NCI-H510A (cell line): ENCODE data around the gene CENPP.
"Not testable (repeated sequence)": the region's sequence is repeated elsewhere in the genome, so short reads cannot be mapped to it uniquely, and the experiment has no call there.

Experiments used
- DNase-seq: peaks from one replicate; lab custom pipeline; 2025; lab: John Stamatoyannopoulos, UW

CENPP gene

GRCh38 chr9:92616655-92617111, 290.9 kb downstream of the CENPP start:
- no peak for DNase-seq

GRCh38 chr9:92617195-92617813, 291.6 kb downstream of the CENPP start:
- no peak for DNase-seq

DNA sequence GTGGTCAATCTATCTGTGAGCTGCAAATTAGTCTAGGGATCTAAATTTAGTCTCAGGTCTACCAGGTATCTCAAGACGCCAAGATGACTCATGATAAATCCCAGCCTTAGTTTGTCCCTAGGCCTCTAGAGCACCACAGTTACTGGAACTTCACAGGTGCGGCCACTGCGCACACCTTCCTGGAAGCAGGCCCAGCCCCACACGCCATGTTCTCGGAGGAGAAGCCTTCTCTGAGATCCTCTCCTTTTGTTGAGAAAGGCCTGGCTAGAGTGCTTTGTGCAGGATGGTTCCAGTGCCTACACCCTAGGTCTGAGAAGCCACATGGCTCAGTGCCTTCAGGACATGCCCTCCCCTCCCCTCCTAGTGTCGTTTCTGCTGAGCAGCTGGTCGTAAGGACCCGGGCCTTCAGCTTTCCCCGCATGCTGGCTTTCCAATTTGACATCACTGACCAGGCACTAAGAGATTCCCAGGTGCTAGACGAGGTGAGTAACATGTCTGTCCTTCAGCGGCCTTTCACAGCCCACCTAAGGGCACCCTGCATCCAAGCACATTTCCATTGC, 292.3 kb downstream of the CENPP start:
- DNase-seq, result no peak

DNA sequence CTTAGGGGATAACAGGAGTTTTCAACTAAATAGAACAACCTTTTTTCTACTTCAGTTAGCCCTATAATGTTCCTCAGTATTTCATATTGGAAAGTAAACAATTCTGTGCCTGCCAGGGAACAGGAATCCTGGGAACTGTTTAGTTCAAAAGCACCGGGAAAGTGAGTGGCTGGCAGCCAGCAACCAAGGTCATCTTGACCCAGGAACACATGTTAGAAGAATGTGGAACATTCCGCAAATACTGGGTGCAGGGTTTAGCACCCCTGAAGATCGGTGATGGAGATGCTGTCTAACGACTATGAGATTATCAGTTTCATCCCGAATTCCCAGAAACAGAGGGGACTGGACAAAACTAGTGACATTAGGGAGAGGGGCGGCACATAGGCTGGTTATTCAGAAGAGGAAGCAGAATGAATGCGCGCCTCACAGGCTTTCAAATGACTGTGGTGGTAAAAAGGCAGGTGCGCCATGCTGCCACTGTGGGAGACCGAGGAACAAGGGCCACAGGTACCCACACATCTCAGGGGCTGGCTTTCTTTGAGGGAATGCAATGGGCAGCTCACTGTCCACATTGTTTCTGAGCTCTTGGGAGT, 293.0 kb downstream of the CENPP start:
- DNase-seq, result no peak

GRCh38 chr9:92619601-92620300, 294.0 kb downstream of the CENPP start:
- no peak for DNase-seq

DNA sequence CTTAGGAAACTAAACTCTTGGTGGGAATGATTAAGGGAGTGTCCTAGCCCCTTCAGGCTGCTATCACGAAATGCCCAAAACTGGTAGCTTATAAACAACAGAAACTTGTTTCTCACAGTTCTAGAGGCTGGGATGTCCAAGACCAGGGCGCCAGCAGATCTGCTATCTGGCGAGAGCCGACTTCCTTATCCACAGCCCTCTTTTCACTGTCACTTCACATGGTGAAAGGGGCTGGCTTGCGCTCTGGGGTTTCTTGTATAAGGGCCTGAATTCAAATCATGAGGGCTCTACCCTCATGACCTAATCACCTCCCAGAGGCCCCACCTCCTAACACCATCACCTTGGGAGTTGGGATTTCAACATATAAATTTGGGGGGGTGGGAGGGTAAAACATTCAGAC, 295.1 kb downstream of the CENPP start:
- no peak for DNase-seq

- DNase-seq, result not testable (repeated sequence)
These were observed 298.2 kb downstream of the CENPP start for GRCh38 chr9:92623936-92624335.

DNA sequence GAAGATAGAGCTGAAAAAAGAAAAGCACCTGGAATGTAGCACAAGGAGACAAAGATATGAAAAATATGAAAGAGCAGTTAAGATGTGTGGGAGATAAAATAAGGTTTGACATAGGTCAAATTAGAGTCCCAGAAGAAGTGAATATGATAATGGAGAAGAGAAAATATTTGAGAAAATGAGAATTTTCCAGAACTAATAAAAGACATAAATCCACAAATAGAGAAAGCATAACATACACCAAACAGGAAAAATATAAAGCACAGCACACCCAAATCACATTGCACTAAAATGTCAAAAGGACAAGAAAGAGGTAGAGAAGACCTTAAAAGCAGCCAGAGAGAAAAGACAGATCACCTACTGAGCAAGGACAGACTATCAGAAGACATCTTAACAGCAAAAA, 300.7 kb downstream of the CENPP start:
- DNase-seq, result no peak

GRCh38 chr9:92627651-92628050, 301.9 kb downstream of the CENPP start:
- DNase-seq, result no peak

- no peak for DNase-seq
These were observed 305.9 kb downstream of the CENPP start for GRCh38 chr9:92631452-92632343.

- no peak for DNase-seq
These were observed 306.9 kb downstream of the CENPP start for GRCh38 chr9:92632641-92633040.

DNA sequence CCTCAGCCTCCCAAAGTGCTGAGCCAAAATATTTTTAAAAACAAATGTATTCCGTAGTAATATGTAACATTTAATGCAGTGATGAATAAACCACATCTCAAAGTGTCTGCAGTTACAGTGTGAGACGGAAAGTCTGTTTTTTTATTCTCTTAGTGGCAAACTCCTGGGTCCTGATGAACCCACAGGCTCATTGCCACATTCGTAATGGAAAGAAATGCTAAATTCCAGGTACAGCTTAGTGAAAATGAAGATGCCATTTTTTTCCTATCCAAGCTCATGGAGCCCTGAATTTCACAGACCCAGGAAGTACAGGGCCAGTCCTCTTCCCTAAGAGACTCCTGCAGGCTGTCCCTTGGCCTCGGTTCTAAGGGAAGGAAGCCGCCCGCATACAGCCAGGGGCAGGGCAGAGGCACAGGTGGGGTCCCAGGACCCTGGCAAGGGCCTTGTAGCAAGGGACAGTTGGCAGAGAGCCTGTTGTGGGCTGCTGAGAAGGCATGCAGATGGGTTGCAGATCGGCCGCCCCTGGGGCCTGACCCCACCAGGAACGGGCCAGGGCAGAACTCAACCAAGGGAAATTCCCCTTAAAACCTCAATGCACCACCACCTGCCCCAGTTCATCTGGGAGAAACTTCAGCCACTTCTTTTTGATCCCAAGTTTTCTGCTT, 308.0 kb downstream of the CENPP start:
- DNase-seq, result no peak

DNA sequence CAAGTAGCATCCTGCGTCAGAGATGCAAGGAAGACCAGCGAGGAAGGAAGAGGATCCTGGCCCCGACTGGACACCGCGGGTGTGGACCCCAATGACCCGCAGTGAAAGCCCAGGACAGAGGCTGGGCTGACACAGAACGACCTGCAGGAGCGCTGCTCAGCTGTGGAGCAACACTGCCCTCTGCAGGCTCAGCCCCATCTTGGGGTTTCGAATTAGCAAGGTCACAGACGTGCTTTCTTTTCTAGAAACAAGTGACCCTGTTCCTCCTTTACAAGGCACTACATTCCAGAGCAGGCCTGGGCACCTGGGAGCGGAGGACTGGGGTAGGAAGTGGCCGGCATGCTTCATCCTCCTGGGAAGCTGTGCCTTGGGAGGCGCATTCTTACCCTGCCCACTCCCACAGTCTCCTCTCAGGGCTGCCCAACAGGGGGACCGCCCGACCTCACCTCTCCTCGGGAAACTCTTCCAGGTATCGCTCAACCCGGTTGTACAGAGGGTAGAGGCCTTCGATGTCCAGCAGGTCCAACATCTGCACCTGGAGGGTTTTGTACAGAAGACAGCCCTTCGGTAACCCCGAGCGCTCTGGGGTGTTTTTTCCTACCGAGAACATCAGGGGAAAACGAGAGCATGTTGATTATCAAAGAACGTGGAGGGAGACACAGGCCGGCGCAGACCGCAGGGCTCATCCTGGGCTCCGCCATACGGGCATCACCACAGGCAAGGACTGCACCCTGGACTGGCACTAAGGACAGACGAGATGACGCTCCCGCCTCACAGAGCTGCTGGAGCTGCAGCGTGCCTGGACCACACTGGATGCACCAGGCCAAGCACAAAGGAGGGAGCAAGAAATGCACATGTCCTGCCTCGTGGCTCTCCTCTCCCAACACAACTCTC, 309.2 kb downstream of the CENPP start:
- DNase-seq, result no peak

DNA sequence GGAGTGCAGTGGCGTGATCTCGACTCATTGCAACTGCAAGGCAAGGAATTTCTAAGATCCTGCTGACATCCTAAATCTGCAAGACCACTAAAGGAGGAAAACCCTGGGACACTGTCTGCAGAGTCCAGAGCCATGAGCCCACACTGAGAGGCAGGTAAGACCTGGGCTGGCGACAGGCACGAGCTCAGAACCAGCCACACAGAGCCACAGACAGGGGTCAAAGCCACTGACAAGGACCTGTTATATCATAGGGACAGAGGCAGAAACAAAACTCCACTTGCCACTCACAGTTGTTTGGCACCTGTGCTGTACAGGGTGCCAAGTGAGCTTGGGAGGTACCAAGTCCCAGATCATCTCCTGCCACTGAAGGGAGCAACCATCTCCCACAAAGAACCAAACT, 310.0 kb downstream of the CENPP start:
- no peak for DNase-seq

DNA sequence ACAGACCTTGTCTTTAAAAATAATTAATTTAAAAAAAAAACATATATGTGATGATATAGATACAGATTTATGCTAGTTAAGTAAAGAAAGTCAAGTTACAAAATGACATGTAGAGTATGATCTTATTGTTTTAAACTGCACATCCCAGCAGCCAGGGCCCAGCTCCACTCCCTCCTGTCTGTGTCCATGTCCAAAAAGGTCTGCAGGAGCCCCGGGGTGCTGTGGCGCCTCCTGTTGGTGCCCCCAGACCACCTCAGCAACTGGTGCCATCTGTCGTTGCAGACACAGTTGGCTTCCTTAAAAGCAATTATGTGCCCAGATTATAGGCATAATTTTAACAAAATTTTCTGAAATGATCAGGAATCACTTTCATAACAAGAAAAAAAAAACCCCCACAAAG, 310.9 kb downstream of the CENPP start:
- no peak for DNase-seq

GRCh38 chr9:92637326-92637725, 311.6 kb downstream of the CENPP start:
- DNase-seq, result no peak

DNA sequence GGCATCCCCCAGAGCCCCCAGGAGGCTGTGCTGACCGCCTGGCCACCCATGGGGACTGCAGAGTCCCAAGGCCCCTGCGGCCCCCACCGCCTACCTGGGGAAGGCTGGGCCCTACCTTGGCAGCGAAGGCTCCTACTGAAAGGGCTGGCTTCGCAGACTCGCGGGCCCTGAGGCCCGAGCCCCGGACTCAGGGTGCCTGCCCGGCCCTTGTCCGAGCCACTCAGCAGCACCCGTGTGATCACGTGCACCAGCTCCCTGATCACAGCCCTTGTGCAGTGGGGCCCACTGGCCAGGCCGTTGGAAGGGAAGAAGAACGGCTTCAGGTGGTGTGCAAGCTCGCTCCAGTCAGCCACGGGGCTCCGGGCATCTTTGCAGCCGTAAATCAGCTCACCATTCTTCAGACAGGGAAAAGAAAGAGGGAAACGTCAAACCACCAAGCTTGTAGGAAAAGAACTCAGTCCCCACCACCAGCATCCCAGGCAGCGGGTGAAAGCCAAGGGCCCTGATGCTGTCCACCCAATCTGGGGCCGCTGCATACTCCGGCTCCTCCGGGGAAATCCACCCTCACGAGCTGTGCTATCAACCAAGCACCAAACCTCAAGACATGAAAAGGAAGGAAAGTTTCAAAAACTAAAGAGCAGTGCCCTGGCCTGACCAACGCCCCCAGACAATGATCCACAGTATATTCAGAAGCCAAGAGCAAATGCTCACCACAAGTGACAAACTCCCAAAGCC, 312.3 kb downstream of the CENPP start:
- DNase-seq, result no peak

GRCh38 chr9:92638621-92639101, 312.9 kb downstream of the CENPP start:
- no peak for DNase-seq

DNA sequence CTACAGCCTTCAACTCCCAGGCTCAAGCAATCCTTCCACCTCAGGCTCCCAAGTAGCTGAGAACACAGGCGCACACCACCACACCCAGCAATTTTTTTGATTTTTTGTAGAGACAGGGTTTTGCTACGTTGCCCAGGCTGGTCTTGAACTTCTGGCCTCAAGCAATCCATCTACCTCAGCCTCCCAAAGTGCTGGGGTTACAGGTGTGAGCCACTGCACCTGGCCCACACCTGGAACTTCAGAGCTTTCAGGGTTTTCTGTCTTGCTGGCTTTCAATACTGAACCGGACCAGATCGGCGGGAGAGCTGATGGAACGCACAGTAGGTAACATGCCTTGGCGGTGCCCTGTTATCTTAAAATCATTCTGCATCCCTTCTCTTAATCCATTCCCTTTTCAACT, 313.4 kb downstream of the CENPP start:
- no peak for DNase-seq
